Subcutaneous adipose tissue (tissue), 4 donors: ENCODE data around the gene INS. TPM values are rescaled to one million over a fixed set of nuclear protein-coding genes. Genes with fewer than 3 reads are reported as not detected.

ENCODE experiments used
- CTCF ChIP-seq: fragments of 450-650 bp; IDR thresholded peaks from one replicate; pipeline ENCODE4 v1.5.1; 2016; ENCODE audit warnings: low read depth, mild to moderate bottlenecking, control low read depth, antibody characterized with exemption, moderate library complexity
- small RNA-seq: library from RNA; depleted of rRNA; stranded (forward); fragments of <200 nt; gene quantifications from one replicate; pipeline ENCODE3, GENCODE V24; 2016
- total RNA-seq, 4 donors: library from RNA; depleted of rRNA; stranded (reverse); fragments of >200 nt; gene quantifications; one replicate each; pipeline ENCODE4 v1.1.0, GENCODE V29; 2016

The INS gene
- total RNA-seq, 4 donors from 2014 or later, result not detected

- no peak for TF ChIP-seq CTCF
Measured at GRCh38 chr11:2115308-2115707, 45.7 kb downstream of the INS start.

DNA sequence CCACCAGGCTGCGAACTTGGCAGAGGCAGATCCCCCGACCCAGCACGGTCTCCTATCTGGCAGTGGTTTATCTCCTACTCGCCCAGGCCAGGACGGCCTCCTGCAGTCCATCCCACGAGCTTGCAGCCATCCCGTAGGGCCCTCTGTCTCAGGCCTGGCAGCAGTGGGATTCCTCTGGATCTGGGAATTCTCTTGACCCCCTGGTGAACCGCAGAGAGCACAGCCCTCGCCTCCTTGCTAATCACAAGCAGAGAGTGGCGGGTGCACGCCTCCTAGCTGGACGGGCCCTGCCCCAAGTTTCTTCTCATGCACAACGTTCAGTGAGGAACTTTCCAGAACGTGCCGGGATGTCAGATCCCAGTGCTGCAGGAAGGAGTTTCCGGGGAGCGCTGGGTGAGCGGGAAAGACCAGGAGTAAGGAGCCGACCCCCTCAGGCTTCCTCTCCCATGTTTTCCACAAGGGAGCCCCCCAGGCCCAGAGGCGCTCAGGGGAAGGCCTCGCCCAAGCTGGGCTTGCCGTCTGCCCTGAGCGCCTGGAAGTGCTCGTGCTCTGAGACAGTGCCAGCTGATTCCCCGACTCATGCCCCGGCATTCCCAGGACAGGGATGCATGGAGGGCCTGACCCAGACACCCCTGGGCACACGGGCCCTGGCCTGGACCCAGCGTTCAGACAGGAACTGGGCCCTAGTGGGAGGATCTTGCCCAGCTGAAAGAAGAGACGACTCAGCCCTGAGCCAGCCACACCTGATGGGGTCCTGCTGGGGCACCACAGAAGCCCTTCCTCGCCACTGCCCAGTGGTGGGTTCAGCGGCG lies 46.4 kb downstream of the INS start:
- no peak for TF ChIP-seq CTCF

DNA sequence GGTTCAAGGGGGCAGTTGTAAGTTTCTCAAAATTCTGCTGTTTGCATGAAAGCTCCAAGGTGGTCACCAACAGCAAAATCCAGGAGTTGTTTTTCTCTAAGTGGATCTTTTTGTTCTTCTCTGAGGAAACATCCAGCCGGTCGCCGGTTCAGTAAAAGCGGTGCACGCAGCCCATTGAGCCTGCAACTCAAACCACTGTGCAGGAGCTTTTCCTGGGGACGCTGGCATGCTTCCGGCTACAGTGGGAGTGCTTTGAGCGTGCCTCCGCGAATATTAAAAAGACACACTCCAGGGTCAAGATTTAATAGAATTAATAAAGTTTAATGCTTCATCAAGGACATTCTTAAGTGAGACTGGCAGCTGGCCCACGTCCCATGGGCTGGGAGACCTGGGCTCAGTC lies 47.2 kb downstream of the INS start:
- no peak for TF ChIP-seq CTCF

GRCh38 chr11:2110521-2110920 lies 50.5 kb downstream of the INS start:
- no peak for TF ChIP-seq CTCF

Small RNAs within 50 kb of the gene (small RNA-seq; reads per million reads assigned to genes)
- gene MIR4686, result not detected
- gene MIR483, result 2.7 reads per million, percentile 53 among the genes with 10 or more reads in this experiment

Other genes with a start within 250 kb of the INS start
- 10 to 100 TPM in 2 of 4 donors, 1 to 10 TPM in 2; 7.7 to 29.0 (median 10.2) TPM for gene TNNT3, start 241.5 kb downstream of the INS start, total RNA-seq
- gene MRPL23, start 213.9 kb downstream of the INS start, total RNA-seq, result 100 to 1,000 TPM; 113 to 142 (median 116) TPM
- 100 to 1,000 TPM in 3 of 4 donors, 10 to 100 TPM in 1; 47.1 to 338 (median 137) TPM for gene H19, start 163.4 kb downstream of the INS start, total RNA-seq
- 10 to 100 TPM; 21.6 to 32.8 (median 26.6) TPM for gene IGF2, start 21.8 kb downstream of the INS start, total RNA-seq
- not detected for gene TH, start 10.6 kb upstream of the INS start, total RNA-seq
- under 1 TPM; 0.22 to 0.98 (median 0.63) TPM for gene ASCL2, start 109.4 kb upstream of the INS start, total RNA-seq
- gene C11orf21, start 140.7 kb upstream of the INS start, total RNA-seq, result 1 to 10 TPM in 2 of 4 donors, under 1 TPM in 1, not detected in 1; 0.65 to 2.9 (median 1.2) TPM
- 1 to 10 TPM in 3 of 4 donors, not detected in 1; 2.1 to 2.6 (median 2.5) TPM for gene TSPAN32, start 140.8 kb upstream of the INS start, total RNA-seq
- gene CD81, start 216.1 kb upstream of the INS start, total RNA-seq, result 1,000 to 10,000 TPM in 1 of 4 donors, 100 to 1,000 TPM in 3; 499 to 1,242 (median 673) TPM
- gene TSSC4, start 239.5 kb upstream of the INS start, total RNA-seq, result 10 to 100 TPM; 19.5 to 36.0 (median 27.8) TPM